GM19395 (cell line): ENCODE measurements around the gene CD48.

Experiments used
- ATAC-seq: cut with Tn5 transposase; IDR thresholded peaks from one replicate; pipeline ENCODE4 v1.9.1; 2021; ENCODE audit warnings: mild to moderate bottlenecking, moderate library complexity; ENCODE audit not compliant: unreplicated experiment

The CD48 gene

DNA sequence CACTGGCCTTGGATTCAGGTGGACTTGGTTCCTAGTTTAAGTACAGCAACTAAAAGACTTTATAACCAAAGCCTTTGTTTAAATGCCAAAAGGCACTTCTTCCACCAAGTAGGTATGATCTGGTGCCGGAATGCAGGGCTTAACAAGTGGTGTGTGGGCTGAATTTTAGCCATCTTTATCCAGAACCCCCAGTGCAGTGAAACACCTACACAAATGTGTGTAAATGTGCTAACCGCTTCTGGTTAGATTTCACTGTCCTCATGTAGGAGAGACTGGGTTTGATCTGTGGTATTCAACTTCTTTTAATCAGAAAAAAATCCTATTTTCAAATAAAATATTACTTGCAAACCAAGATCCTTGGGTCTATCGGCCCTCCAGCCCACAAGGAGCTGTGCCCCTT lies 75.1 kb downstream of the CD48 start:
- no peak for ATAC-seq

GRCh38 chr1:160636076-160636475 lies 75.5 kb downstream of the CD48 start:
- no peak for ATAC-seq

- ATAC-seq, result no peak
Observed at GRCh38 chr1:160634543-160635491, 76.8 kb downstream of the CD48 start.

DNA sequence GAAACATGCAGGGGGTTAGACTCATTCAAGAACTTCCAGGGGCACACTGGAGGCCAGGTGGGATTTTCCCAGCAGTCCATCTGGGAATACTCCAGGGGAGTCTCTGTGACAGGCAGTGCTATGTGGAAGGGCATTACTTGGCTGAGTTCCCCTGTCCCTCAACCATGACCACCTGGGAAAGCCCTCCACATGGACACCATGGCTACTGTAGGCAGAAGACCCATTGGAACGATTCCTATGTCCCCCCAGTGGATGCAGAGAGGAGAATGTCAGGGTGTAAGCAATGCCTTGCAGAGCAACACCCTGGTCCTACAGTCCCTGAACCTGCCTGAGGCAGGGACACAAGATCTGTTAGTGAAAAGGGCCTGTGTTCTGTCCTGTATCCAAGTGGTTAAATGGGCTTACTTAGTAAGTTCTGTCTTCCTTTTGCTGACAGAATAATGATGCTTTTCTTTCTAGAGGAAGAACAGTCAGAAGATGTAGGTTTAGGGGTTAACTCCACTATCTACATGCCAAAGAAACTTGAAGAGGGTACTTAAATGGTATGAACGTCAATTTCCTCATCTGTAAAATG lies 78.2 kb downstream of the CD48 start:
- ATAC-seq, result no peak

GRCh38 chr1:160631983-160632625 lies 79.5 kb downstream of the CD48 start:
- ATAC-seq, result no peak

- no peak for ATAC-seq
Observed at GRCh38 chr1:160630523-160631451, 80.8 kb downstream of the CD48 start.

DNA sequence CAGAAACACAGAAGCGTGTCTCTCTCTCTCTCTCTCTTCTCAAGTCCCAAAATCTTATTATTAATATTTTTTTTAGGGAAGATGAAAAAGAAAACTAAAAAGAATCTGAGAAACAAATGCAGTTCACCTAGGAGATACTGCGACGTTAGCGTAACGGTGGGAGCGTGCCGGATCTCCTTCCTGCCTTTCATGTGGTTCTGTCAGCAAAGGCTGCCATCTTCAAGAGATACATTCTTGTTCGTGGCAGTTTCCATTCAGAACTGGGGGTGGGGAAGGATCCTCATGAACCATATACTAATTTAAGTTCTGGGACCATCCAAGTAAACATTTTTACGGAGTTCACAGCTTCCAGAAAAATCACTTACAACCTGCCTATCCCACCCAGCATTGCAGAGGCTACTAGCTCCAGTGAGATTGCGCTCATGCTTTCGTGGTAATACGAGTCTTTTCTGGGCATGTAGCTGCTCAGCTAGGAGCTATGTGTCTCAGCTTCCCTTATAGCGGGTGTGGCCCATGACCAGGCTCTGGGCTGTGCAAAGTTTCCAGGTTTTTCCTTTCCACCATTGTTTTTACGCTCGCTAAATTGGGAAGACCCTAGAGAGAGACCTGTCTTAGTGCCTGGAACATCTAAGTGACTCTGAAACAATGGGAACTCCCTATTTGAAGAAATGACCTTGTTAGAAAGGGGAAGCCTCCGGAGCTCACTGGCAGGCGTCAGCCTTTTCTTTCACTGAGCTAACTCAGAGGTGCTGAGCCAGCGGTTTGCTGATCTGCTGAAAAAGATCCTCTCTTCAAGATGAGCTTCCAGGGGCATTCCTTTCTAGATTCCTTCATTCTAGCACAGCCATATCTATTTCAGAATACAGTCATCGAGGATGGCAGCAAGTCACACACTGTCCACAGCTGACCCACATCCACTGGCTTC lies 82.1 kb downstream of the CD48 start:
- ATAC-seq, result no peak

DNA sequence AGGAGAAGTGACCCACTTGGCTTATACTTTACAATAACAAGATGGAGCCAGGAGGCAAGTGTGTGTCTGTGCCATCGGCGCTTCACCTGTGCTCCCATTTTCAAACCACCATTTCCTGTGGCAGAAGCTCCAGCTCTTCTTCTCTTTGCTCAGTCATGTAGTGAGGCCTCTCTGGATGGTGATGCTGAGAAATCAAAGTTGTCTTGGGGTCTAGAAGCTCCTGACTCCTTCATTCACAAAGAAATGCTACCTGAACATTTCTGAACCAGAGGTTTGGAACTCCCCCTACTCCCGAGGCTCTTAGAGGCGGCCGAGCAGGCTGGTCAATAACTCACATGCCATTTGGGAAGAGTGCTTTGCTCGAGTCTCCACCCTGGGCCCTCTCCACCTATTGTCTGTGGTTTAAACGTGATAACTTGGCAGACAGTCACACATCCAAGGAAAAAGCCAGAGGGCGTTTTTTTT lies 82.8 kb downstream of the CD48 start:
- no peak for ATAC-seq
